GM10266 (cell line): Measurements from ENCODE around the gene MARCHF7.
"Not testable (repeated sequence)": the region's sequence is repeated elsewhere in the genome, so short reads cannot be mapped to it uniquely, and the experiment has no call there.

Source experiments
- DNase-seq: peaks from one replicate; pipeline ENCODE4 v3.0.0; 2012; ENCODE audit errors: extremely low spot score
- TF ChIP-seq, protein P1 (sequence below): IDR thresholded peaks from 2 replicates; pipeline ENCODE4 v1.5.1; 2012; ENCODE audit warnings: mild to moderate bottlenecking, low read depth; ENCODE audit not compliant: control insufficient read depth, insufficient read depth; ENCODE audit errors: missing control alignments

The MARCHF7 gene, protein sequence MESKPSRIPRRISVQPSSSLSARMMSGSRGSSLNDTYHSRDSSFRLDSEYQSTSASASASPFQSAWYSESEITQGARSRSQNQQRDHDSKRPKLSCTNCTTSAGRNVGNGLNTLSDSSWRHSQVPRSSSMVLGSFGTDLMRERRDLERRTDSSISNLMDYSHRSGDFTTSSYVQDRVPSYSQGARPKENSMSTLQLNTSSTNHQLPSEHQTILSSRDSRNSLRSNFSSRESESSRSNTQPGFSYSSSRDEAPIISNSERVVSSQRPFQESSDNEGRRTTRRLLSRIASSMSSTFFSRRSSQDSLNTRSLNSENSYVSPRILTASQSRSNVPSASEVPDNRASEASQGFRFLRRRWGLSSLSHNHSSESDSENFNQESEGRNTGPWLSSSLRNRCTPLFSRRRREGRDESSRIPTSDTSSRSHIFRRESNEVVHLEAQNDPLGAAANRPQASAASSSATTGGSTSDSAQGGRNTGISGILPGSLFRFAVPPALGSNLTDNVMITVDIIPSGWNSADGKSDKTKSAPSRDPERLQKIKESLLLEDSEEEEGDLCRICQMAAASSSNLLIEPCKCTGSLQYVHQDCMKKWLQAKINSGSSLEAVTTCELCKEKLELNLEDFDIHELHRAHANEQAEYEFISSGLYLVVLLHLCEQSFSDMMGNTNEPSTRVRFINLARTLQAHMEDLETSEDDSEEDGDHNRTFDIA

DNA sequence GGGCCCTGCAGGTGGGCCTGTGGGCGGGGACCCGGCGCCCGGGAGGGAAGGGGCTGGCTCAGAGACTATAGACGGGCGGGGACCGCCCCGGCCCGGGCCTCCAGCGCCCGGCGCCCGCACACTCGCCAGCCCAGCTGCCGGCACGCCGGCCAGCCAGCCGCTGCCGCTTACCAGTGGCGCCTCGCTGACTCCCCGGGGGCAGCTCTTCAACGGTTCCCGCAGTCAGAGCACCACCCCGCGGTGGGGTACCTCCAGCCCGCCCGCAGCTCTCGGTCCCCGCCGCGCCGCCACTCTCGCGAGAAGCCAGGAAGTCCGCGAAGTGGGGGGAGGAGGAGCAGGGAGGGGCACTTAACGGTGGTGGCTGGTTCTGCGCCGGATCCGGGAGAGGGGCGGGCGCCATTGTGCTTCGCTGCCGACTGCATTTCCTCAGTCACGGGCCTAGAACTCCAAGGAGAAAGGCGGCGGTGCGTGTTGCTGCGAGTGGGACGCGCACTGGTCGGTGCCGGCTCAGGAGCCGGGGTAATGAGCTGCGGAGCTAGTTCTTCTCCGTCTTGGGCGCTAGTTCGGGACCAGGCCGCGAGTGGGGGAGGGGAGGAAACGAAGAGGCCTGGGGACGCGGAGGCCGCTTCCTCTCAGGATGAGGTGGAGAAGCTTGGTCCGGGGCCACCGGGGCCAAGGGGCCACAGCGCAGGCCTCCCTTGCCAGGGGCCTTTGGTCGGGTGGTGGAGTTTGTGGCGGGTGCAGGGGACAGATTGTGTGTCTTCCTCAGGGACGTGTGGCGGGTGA, at the start of gene MARCHF7:
Gene MARCHF7 (plus strand): TSS at position 364 of the 786 bp plus-strand sequence. CDS start 16,517 bp downstream, outside the sequence.
- TF ChIP-seq, protein P1, sequence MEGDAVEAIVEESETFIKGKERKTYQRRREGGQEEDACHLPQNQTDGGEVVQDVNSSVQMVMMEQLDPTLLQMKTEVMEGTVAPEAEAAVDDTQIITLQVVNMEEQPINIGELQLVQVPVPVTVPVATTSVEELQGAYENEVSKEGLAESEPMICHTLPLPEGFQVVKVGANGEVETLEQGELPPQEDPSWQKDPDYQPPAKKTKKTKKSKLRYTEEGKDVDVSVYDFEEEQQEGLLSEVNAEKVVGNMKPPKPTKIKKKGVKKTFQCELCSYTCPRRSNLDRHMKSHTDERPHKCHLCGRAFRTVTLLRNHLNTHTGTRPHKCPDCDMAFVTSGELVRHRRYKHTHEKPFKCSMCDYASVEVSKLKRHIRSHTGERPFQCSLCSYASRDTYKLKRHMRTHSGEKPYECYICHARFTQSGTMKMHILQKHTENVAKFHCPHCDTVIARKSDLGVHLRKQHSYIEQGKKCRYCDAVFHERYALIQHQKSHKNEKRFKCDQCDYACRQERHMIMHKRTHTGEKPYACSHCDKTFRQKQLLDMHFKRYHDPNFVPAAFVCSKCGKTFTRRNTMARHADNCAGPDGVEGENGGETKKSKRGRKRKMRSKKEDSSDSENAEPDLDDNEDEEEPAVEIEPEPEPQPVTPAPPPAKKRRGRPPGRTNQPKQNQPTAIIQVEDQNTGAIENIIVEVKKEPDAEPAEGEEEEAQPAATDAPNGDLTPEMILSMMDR = peak; percentile 73
- peak; percentile 98 for DNase-seq

DNA sequence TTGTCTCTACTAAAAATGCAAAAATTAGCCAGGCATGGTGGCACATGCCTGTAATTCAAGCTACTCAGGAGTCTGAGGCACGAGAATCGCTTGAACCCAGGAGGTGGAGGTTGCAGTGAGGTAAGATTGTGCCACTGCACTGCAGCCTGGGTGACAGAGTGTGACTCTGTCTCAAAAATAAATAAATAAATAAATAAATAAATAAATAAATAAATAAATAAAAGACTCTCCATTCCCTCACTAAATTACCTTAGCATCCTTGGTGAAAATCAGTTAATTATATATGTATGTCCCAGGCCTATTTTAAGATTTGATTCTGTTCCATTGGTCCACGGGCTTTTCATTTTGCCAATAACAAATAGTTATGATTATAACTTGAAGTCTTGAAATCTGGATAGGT, 44.9 kb upstream of the MARCHF7 start:
- not testable (repeated sequence) for DNase-seq

DNA sequence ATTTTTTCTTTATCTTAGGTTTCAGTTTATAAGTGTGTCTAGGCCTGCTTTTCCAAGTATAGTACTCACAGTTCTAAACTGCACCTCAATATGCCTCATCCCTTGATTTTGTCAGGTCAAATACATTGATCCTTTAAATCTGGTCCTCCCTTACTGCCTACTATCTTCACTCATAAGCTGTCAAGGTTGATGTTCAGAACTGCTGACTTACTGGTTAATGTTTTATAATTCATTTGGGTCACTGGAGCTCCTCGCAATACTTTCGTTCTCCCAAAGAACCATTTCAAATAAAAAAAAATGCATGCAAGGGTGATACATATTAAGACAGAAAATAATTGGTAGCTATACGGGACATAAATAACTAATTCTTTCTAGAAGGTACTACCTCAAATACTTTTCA, 41.3 kb upstream of the MARCHF7 start:
- no peak for DNase-seq
- TF ChIP-seq, protein P1 = no peak

DNA sequence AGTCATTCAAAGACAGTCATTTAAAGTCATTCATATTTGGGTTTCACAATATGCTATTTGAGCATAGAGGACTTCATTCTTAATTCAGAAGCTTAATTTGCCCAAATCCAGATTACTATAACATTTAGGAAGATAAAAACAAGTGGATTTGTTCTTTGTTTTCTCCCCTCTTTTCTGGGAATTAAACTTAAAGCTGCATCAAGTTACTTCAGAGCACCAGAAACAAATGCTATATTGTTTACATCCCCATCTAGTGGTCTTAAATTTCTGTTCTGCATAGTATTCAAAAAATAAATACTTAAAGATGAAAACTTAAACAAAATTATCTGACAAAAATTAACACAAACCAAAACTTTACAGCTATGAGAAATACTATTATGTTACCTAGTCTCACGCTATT, 34.7 kb upstream of the MARCHF7 start:
- no peak for DNase-seq
- TF ChIP-seq, protein P1 = no peak

DNA sequence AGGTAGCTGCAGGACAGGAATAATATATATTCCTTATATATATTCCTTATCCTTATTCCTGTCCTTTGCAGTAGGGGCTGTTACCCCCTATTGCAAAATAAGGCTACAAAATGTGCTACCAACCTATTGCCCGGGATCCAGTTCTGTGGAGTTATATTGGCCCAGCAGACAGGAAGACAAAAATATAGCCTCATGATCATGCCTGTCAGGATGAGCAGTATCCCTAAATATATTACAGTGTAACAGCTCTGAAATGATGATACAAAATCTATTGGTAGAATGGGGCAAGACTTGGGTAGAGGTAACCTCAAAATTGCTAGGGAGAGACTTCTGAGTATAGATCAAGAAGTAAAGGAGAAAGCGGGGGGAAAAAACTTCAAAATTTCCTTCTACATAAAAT, 31.6 kb upstream of the MARCHF7 start:
- TF ChIP-seq, protein P1 = no peak
- DNase-seq = no peak

DNA sequence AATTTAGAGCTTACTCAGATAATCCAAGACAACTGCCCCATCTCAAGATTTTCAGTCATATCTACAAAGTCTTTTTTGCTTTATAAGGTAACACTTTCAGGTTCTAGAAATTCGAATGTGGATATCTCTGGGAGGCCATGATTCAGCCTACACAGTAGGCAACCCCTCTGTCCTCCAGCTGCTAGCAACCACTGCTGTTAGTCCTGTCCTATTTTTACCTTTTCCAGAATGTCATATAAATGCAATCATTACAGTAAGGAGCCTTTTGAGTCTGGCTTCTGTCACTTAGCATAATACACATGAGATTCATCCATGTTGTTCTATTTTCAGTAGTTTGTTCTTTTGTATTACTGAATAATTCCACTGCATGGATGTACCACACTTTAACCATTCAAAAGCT, 28.5 kb upstream of the MARCHF7 start:
- DNase-seq = no peak
- TF ChIP-seq, protein P1 = no peak

DNA sequence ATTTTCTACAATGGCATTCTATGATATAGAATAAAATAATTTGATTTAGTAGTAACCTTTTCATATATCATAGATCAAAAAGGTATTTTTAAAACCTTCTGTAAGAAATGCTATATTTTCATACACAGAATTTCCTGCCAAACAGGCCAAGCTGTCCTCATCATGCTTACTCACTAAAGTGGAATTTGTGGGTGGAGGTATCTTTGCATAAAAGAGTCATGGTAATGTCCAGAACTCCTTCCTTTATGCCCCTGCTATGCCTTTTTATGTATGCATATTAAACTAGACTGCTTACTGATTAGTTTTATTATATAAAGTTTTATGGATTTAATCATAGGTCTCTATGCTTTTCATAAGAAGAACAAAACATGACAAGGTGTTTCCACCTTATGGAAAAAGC, 27.5 kb upstream of the MARCHF7 start:
- DNase-seq = no peak
- TF ChIP-seq, protein P1 = no peak
